NCI-H2196 treated with DMSO at 0.1 percent for 48 hours (cell line): ENCODE data around the gene PIGW.
A peak's percentile ranks its signal among the peaks of the same experiment; 100 is the strongest.
"Not testable (repeated sequence)": the region's sequence is repeated elsewhere in the genome, so short reads cannot be mapped to it uniquely, and the experiment has no call there.

ENCODE experiments used
- DNase-seq: peaks from one replicate; lab custom pipeline; 2025; ENCODE audit not compliant: unreplicated experiment; lab: John Stamatoyannopoulos, UW

PIGW gene

DNA sequence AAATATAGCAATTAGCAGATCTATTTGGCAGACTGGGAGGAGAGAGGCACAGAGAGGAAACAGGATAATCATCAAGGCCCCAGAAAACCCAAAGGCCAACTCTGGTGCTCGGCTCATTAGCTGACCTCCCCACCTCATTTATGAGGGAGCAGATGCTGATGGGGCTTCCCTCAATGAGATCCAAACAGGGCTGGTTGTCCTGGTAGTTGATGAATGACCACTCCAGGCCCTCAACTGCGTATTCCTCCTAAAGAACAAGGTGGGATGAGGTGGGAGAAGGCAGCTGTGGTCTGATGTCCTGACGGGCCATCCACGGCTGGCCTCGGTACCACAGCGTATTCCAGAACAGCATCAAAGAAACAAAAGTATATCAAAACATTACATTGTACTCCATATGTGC is 27.5 kb upstream of the PIGW start:
- DNase-seq, result no peak

DNA sequence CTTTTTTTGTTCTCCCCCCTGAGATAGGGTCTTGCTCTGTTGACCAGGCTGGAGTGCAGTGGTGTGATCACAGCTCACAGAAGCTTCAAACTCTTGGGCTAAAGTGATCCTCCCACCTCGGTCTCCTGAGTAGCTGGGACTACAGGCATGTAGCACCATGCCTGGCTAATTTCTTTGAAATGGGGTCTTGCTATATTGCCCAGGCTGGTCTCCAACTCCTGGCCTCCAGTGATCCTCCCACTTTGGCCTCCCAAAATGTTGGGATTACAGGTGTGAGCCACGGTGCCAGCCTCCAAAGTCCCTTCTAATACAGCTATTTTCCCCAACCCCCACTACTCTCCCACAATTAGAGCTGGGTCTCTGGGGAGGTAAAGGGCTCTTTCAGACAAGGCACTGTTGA is 26.3 kb upstream of the PIGW start:
- not testable (repeated sequence) for DNase-seq

DNA sequence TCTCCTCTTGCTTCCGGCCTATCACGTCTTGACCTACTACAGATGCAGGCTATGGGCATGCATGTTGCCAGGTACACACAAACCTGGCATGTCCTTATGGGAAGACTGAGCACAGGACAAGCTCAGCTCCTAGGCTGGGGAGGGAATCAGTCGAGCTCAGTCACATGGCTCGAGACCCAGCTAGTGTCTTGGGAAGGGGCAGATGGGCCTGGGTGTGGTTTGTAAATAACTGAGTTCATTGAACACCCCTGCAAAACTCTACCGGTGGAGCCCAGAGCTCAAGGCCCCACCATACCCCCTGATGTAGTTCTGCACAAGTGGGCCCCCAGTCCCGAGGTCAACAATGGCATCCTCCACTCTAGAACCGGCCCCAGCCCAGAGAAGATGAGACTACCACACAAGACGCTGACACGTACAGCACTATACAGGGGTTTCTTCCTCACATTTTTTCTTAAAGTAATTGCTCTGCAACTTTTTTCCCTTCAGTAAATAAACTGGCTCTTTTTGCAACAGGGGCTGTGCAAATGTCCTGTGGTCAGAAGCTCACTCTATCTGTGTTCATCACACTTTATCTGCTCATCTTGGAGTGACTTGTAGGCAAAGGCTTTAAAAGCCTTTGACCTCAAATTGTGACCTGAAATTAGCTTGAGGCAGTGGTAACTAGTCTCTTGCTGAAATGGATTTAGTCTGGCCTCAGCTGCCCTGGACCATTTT is 25.4 kb upstream of the PIGW start:
- no peak for DNase-seq

DNA sequence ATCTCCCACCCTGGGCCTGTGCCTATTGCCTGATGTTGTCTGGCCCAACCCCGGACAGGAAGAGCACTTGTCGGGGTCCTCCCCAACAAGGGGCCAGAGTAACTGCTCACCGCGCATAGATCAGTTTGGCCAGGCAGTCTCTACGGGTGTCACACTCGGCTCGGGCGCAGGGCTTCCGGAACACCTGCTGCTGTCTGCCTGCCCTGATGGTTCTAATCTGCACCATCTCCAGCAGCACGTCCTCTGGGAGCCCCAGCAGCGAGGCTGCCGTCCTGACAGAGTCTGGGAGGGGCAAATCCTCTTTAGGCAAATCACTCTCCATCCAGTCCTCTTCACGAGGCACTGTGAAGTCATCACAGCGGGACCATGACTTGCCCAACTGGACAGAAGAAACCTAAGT is 24.2 kb upstream of the PIGW start:
- no peak for DNase-seq

DNA sequence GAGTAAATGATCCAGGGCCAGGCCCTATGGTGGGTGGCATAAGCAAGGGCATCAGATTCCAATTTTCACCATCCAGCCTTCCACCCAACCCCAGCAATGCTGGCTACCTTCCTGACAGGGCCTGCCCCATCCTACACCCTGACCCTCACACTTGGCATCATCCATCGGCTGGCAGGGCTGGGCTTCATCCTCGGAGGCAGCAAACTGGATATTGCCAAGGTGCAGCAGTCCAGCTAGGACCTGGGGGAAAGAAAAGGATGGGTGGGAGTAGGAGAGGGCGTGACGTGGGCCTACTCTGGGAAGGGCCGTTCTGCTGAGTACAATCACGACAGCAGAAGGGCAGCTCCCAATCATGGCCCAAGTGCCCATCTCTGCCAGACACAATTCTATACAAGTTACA is 23.6 kb upstream of the PIGW start:
- no peak for DNase-seq

DNA sequence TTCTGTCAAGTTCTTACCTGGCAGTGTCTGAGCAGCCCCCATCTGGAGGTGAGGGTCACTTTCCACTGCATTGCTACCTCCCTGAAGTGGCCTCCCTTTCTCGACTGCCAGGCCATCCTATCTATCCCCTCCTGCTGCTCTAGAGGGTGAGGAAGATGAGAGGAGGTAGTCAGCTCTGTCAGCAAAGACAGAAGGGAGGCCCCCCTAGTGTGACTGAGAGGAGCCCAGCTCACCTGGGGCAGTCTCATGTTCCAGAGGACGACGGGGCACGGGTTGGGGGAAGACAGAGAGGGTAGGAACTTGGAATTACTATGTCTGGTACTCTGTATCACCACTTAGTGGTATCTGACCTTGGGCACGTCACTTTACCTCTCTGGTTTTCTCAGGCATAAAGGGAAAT is 22.1 kb upstream of the PIGW start:
- DNase-seq, result no peak

DNA sequence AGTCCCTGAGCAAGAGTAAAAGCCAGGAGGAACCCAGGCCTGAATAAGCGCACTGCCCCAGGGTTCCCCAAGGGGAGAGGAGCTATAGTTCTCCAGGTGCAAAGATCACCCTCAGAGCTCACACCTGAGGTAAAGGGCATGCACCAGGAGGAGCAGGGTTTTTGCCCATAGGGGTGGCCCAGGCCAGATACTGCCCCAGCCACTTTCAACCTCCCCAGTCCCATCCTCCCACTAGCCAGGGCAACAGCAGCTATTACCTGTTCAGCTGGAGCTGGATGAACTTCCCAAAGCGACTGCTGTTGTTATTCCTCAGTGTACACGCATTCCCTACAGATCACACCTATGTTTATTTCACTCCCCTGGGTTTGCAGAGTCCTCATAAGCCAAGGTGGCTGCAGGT is 19.9 kb upstream of the PIGW start:
- DNase-seq, result no peak

DNA sequence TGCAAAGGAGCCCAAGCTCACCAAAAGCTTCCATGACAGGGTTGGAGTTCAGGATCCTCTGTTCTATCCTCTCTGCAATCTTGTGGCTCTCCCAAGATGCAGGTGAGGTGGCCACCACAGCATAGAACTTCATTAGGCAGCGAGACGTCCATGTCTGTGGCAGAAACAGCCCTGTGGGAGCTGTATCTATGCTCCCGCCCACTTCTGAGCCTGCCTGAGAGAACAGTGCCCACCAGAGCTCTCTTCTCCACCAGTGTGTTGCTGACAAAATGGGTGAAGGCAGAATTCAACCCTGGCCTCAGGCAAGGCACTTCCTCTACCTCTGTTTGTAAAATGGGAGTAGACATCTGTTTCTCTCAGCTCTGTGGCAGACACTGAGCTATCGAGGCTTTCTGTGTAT is 18.9 kb upstream of the PIGW start:
- DNase-seq, result no peak

DNA sequence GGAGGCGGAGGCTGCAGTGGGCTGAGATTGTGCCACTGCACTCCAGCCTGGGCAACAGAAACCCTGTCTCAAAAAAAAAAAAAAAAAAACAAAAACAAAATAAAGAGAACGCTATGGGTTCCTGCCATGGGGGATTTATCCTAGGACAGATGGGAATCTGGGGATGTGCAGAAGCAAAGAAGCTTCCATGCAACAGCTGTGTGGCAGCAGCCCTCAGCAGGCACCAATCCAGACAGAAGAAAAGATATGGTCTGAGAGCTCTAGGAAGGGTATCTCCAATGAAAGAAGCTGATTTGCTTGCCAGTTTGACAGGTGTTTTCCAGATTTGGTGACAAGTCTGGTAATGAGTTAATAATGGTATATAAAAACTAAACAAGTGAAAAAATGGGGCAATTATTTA is 11.7 kb upstream of the PIGW start:
- DNase-seq, result no peak

DNA sequence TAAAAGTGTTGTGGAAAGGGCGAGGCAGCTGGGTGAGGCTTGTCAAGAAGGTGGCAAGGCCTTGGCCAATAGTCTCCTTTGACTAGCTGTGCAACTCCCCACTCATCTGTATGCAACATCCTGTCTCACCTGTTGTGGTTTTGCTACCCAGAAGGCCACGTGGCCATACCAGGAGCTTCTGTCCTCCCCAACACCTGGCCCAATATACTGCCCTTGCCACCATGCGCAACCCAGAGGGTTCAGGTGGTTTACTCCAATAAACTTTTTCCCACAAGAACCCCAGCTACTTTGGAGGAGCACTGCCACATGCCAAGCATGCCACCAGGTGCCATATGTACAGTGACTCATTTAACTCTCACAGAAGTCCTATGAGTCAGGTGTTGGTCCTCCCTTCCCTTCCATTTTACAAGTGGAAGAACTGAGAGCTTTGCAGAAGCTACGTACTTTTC is 10.3 kb upstream of the PIGW start:
- no peak for DNase-seq

DNA sequence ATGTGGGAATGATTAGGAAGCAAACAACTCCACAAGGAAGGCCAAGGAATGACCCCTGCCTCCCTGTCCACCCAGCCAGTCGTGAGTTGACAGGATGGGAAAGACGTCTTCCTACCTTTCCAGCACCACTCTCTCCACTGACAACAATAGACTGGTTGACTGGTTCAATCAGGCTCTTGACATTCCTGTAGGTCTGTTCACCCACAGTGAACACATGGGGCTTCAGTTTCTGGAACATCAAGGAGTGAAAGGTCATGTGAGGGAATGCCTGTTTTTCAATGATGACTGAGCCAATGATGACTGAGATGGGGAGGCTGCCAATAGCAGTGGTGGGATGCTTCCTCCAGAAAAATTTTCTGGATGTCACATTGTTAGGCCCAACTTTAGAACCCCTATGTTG is 9.7 kb upstream of the PIGW start:
- no peak for DNase-seq

DNA sequence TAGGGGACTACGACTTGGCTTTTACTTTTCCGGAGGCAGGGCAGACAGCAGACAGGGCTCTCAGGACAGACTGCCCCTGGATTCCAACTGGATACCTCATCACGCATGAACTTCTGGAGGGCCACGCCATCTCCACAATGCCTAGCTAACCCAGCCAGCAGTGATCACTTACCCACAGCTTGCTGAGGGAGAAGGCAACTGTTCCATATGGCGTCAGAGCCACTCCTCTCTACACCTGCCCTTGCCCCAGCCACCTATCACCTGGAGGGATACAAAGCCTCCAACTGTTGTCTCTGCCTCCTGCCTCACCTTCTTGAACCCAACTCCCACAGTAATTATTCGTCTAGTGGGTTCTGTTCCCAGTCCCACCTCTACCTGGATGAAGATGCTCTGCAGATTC is 8.9 kb upstream of the PIGW start:
- no peak for DNase-seq

DNA sequence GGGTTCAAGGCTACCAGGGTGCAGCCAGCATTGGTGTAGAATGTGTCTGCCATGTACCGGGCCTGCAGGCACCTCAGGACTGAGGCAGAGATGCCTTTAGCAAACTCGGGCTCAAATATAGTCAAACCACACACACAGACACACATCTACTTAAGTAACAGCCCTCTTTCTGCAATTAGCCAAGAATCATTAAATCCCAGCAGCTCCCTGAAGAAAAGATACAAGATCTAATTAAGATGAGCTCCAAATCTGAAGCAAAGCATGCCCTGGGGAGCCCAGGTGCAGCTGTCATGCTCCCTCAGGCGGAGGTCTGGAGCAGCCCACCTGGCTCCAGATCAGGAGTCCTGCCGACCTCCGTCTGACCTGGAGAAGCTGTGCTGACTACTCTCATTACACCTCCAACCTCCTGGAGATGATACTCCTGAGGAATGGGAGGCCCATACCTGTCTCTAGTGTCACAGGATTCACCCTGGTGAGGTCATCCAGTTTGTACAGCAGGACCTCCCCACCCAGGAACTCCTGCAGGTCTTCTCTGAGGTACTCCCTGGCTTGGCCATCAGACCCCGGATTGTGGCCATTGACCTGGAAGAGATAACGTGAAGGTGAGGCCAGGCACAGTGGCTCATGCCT is 7.1 kb upstream of the PIGW start:
- DNase-seq, result no peak

DNA sequence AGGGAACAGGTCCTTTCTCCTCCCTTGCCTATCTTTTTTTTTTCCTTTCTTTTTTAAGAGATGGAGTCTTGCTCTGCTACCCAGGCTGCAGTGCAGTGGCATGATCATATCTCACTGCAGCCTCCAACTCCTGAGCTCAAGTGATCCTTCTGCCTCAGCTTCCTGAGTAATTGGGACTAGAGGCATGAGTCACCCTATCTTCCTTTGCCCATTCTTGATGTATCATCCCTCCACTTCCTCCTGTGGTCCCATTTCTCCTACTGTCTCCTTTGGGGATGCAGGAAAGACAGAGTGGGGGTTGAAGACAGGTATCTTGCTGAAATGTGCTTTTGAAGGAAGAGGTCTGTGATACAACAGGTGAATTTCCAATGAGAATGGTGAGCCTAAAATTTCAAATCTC is 5.7 kb upstream of the PIGW start:
- DNase-seq, result no peak

DNA sequence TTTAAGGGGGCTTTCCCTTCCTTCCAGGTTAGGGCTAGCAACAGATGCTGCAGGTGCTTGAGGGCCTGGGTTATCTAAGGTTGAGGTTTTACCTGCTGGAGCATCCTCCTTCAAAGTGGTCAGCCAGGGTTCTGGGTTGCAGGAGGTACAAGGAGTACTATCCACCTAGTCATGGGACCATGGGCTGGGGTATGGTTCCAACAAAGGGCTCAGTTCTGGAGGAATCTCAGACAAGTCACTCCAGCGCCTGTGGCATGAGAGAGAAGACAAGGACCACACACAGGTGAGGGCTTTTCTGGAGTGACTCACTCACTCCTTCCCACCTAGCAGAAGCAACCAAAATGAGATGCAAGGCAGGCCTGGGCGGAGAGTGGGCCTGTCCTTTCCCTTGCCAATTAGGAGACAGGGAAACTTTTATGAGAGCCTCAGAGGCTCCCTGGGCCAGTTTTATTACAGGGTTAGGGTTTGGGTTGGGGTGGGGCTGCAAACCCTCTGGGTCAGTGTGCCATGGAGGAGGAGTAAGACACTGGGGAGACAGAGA is 2.3 kb upstream of the PIGW start:
- DNase-seq, result no peak

DNA sequence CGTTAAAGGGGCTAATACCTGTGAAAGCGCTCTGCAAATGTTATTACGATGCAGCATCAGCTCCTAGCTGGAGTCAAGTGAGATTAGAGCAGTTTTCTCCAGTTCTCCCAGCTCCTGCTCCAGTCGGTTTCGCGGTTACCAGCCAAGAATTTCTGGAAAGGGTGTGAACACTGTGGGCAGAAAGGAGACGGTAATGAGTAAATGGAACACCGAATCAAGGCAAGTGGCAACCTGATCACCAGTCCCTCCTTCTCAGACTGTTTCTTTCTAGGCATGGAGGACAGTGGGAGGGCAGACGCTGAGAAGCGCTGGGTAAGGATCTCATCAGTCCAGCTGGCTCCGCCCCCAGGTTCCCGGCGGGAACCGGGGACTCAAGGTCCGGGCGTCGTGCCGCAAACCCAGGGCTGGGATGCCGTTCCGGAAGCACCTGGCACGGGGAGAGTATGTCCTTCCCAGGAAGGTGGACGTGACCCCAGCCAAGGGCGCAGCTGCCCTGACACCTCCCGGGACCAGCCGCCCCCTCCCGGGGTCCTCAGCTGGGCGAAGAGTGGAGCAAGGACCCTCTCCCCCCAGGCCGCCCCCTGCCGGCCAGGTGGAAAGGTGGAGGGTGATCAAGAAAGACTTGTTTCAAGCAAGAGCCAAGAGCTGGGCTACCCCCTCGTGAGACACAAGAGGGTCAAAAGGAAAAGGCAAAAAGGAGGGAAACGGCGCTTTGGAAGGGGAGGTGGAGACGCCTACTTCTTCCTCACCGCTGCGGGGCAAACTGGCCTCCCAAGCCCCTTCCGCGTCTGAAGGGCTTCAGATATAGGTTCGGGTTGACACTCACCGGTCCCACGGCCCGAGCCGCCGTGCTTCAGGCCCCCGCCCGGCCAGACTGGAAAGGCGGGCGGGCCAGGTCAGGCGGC is 600 bp upstream of the PIGW start:
- DNase-seq, result peak; percentile 24

DNA sequence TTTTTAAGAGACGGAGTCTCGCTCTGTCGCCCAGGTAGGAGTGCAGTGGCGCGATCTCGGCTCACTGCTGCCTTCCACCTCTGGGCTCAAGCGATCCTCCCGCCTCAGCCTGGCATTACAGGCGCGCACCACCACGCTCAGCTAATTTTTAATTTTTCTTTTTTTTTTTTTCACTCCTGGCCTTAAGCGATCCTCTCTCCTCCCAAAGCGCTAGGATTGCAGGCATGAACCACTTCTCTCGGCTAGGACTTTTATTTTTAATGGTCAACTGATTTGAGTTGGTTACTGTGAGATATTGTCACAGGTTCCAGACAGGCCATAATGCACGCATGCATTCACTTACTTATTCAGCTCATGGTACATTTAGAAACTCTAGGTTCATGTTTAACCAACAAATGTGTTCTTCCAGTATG is 888 bp downstream of the PIGW start:
- no peak for DNase-seq

DNA sequence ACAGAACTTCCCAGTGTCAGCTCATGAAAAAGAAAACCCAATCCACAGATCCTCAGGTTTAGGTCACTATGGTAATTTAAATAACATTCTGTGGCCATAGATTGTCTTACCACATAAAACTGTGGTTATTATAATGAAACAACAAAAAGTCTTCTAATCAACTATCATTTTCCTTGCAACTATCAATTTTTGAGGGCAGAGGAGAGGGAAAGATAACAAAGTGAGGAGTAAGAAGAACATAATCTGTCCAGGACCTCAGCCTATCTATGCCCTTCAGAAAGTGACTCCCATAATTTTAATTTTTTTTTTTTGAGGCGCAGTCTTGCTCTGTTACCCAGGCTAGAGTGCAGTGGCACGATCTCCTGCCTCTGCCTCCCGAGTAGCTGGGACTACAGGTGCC is 5.9 kb downstream of the PIGW start:
- no peak for DNase-seq

DNA sequence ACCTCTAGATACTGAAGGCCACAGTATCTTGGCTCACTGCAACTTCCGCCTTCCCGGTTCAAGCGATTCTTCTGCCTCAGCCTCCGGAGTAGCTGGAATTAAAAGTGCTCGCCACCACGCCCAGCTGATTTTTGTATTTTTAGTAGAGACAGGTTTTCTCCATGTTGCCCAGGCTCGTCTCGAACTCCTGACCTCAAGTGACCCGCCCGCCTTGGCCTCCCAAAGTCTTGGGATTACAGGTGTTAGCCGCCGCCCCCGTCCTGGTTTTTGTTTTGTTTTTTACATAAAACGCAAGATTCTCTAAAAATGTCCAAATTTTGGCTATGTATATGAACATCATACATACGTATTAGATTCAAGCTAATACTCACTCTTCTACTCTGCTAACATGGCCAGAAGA is 8.0 kb downstream of the PIGW start:
- DNase-seq, result no peak

DNA sequence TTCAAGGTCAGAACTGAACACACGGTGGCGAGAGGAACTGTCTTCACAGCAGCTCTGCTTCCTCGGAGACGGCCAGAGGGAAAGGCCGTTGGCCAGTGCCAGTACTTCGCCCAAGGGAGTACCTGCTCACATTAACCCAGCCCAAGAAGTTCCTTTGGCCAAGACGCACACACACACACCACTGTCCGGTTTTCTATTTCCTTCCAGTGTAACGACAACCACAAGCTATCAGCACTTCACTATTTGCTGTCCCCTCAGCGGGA is 9.2 kb downstream of the PIGW start:
- DNase-seq, result no peak

DNA sequence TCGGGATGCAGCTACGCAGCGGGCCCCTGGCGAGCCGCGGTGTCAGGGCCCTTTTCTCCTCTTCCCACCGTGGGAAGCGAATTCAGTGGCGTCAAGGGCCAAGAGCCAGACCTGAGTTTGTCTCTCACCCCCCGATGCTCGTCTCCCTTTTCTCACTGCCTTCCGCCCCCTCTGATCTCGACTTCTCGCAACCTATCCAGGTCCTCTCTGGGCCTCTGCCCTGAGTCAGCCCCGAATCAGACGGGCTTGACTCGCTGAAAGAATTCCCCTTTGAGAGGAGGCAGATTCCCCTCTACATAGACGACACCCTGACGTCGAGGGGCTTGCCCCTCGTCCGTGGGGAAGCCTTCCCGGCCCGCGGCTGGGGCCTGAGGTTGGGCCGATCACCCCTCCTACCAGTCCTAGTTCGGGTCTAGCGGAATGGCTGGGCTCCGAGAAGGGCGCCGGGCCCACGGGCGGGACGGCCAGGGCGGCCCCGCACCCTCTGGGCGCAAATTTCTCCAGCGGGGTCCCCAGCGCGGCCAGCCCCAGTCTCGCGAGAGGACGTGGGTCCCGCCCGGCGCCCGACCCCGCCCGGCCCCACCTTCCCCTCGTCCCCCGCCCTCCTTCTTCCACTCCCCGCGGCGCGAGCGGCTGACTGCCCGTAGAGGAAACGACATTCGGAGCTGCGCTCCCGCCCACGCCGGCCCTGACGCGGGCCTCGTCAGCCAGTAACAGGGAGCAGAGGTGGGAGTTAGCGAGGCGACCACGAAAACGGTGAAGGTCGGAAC is 9.7 kb downstream of the PIGW start, which contains the start of gene GGNBP2:
TSS of gene GGNBP2 (plus strand) at position 613 of the 770 bp plus-strand sequence. CDS start 806 bp downstream, outside the sequence.
- peak; percentile 33 for DNase-seq
